LNCaP clone FGC (cell line): ENCODE measurements around the gene RHBDD3.

Experiments
- DNase-seq: peaks from one replicate; pipeline ENCODE4 v3.0.0-alpha.2; 2011; ENCODE audit warnings: low read depth
- H3K4me3 ChIP-seq: 2 replicates; pipeline ENCODE4 v1.5.1; 2011; ENCODE audit warnings: mild to moderate bottlenecking, low read depth, low read length, control low read depth
- CTCF ChIP-seq: IDR thresholded peaks from 2 replicates; pipeline ENCODE4 v1.5.1; 2012; ENCODE audit warnings: mild to moderate bottlenecking; ENCODE audit not compliant: control insufficient read depth, insufficient read depth; ENCODE audit errors: extremely low read depth

RHBDD3 gene

GRCh38 chr22:29268511-29269229 is 889 bp upstream of the RHBDD3 start:
- no peak for TF ChIP-seq CTCF
- DNase-seq, result no peak
- peak overlapping the region; percentile 68 for H3K4me3 ChIP-seq

- DNase-seq, result no peak
- H3K4me3 ChIP-seq, result peak overlapping the region; percentile 68
- no peak for TF ChIP-seq CTCF
Measured at GRCh38 chr22:29267462-29267857, 321 bp downstream of the RHBDD3 start.

GRCh38 chr22:29266564-29267461 is 968 bp downstream of the RHBDD3 start:
- no peak for TF ChIP-seq CTCF
- no peak for DNase-seq
- H3K4me3 ChIP-seq, result peak overlapping the region; percentile 68

- no peak for DNase-seq
Measured at GRCh38 chr22:29265929-29266328, 1.9 kb downstream of the RHBDD3 start.

GRCh38 chr22:29265305-29265704 is 2.5 kb downstream of the RHBDD3 start:
- DNase-seq, result no peak
- no peak overlapping the region for H3K4me3 ChIP-seq
- no peak for TF ChIP-seq CTCF

More at GRCh38 chr22:29265929-29266328, 1.9 kb downstream of the RHBDD3 start:
- peak overlapping the region; percentile 68 for H3K4me3 ChIP-seq
- no peak for TF ChIP-seq CTCF

GRCh38 chr22:29263791-29264276 is 3.9 kb downstream of the RHBDD3 start:
- DNase-seq, result no peak
- H3K4me3 ChIP-seq, result no peak overlapping the region
- TF ChIP-seq CTCF, result no peak
